Endothelial cell of umbilical vein (primary cell): ENCODE results near the gene ARHGEF7. TPM values are rescaled to one million over a fixed set of nuclear protein-coding genes. Genes with fewer than 3 reads are reported as not detected.

ENCODE experiments used
- BruUV-seq: library from RNA; stranded (reverse); fragments of 400-500 nt; replicated peaks from 2 replicates; lab custom pipeline; 2021; lab: Mats Ljungman, UMichigan
- CTCF ChIA-PET: fragments of 300-600, 350-600 bp; sonication (Branson Sonifier 250); formaldehyde crosslinking; loops from one replicate; lab custom pipeline; 2021; ENCODE audit warnings: antibody characterized with exemption, inconsistent platforms; lab: Charles Lee
- POLR2A ChIA-PET: fragments of 300-600, 350-600 bp; sonication (Branson Sonifier 250); formaldehyde crosslinking; loops from one replicate; lab custom pipeline; 2021; ENCODE audit warnings: antibody characterized with exemption, inconsistent platforms; lab: Charles Lee
- DNase-seq: peaks from one replicate; pipeline ENCODE4 v3.0.0-alpha.2; 2011; ENCODE audit warnings: low read depth, low spot score
- FAIRE-seq: peaks from 2 replicates; lab custom pipeline; 2011; peaks lifted over from hg19 to GRCh38; lab: Jason Lieb, UNC
- H2AFZ ChIP-seq: 2 replicates; pipeline ENCODE4 v1.6.0; 2012; ENCODE audit warnings: low read depth, low read length, control low read depth, inconsistent platforms
- H3K27ac ChIP-seq: 2 replicates; pipeline ENCODE4 v1.5.1; 2011; ENCODE audit warnings: low read depth, mild to moderate bottlenecking, control low read depth, low read length, moderate library complexity; ENCODE audit not compliant: insufficient read depth
- H3K27me3 ChIP-seq, 2 experiments: 2 replicates each; pipeline versions ENCODE4 v1.6.0 to v1.6.1; 2011; ENCODE audit warnings: low read length in 2 of 2, mixed read lengths in 1 of 2; ENCODE audit not compliant: control insufficient read depth in 2 of 2, insufficient read depth in 2 of 2
- H3K36me3 ChIP-seq, 2 experiments: 2 replicates in 1 of 2; 3 replicates in 1 of 2; pipeline ENCODE4 v1.5.1; 2011; ENCODE audit warnings: low read length in 2 of 2, mild to moderate bottlenecking in 1 of 2, moderate library complexity in 1 of 2; ENCODE audit not compliant: control insufficient read depth in 2 of 2, insufficient read depth in 2 of 2; ENCODE audit errors: extremely low read depth in 1 of 2
- H3K4me1 ChIP-seq: 3 replicates; pipeline ENCODE4 v1.5.1; 2011; ENCODE audit warnings: mild to moderate bottlenecking, low read length; ENCODE audit not compliant: control insufficient read depth, insufficient read depth; ENCODE audit errors: extremely low read depth
- H3K4me2 ChIP-seq: 2 replicates; pipeline ENCODE4 v1.6.1; 2011; ENCODE audit warnings: low read length, control low read depth, mixed read lengths; ENCODE audit not compliant: insufficient read depth
- H3K4me3 ChIP-seq, 3 experiments: fragments of 200-600 bp in 1 of 3; sonication (generic), shearing (Covaris generic) in 1 of 3; replicated peaks in 1 of 3; 2 replicates each; pipeline ENCODE4 v1.5.1; 2011 to 2016; ENCODE audit warnings: control low read depth in 3 of 3, low read length in 3 of 3, mild to moderate bottlenecking in 2 of 3, inconsistent platforms in 1 of 3, low read depth in 1 of 3, moderate library complexity in 1 of 3; ENCODE audit not compliant: insufficient read depth in 1 of 3
- H3K79me2 ChIP-seq: 2 replicates; pipeline ENCODE4 v1.6.0; 2012; ENCODE audit warnings: low read length, inconsistent platforms; ENCODE audit not compliant: control insufficient read depth, insufficient read depth
- H3K9ac ChIP-seq: replicated peaks from 2 replicates; pipeline ENCODE3; 2011; ENCODE audit warnings: low read length, control low read depth; ENCODE audit not compliant: insufficient read depth; ENCODE audit errors: extremely low read depth
- H3K9me1 ChIP-seq: replicated peaks from 3 replicates; pipeline ENCODE4 v1.6.0; 2011; ENCODE audit warnings: mild to moderate bottlenecking, low read length; ENCODE audit not compliant: control insufficient read depth, insufficient read depth; ENCODE audit errors: extremely low read depth
- H3K9me3 ChIP-seq: replicated peaks from 2 replicates; pipeline ENCODE4 v1.5.1; 2012; ENCODE audit warnings: low read length, inconsistent platforms; ENCODE audit not compliant: control insufficient read depth, insufficient read depth
- H4K20me1 ChIP-seq: replicated peaks from 2 replicates; pipeline ENCODE3; 2011; ENCODE audit warnings: mild to moderate bottlenecking, low read length; ENCODE audit not compliant: control insufficient read depth, insufficient read depth; ENCODE audit errors: extremely low read depth
- EZH2 ChIP-seq: IDR thresholded peaks from 2 replicates; pipeline ENCODE4 v1.6.1; 2012; ENCODE audit warnings: borderline replicate concordance, low read depth, mild to moderate bottlenecking, moderate library complexity, low read length, inconsistent platforms; ENCODE audit not compliant: severe bottlenecking
- FOS ChIP-seq: IDR thresholded peaks from 2 replicates; pipeline ENCODE4 v1.6.1; 2011; ENCODE audit warnings: mild to moderate bottlenecking, low read length, moderate library complexity, borderline replicate concordance; ENCODE audit not compliant: insufficient read depth
- GATA2 ChIP-seq: IDR thresholded peaks from 2 replicates; pipeline ENCODE4 v1.7.0; 2011; ENCODE audit warnings: low read depth, mild to moderate bottlenecking, moderate library complexity, mixed read lengths, low read length; ENCODE audit not compliant: insufficient read length, insufficient read depth
- JUN ChIP-seq: IDR thresholded peaks from 2 replicates; pipeline ENCODE4 v1.6.1; 2011; ENCODE audit warnings: borderline replicate concordance, low read depth; ENCODE audit not compliant: insufficient read length, insufficient read depth
- MYC ChIP-seq: IDR thresholded peaks from one replicate; pipeline ENCODE4 v1.6.1; 2011; ENCODE audit warnings: mild to moderate bottlenecking, low read depth, low read length
- POLR2A ChIP-seq: IDR thresholded peaks from 2 replicates; pipeline ENCODE4 v1.6.1; 2012; ENCODE audit warnings: low read depth, mild to moderate bottlenecking, control low read depth, low read length
- POLR2AphosphoS5 ChIP-seq: IDR thresholded peaks from 2 replicates; pipeline ENCODE4 v1.6.1; 2012; ENCODE audit warnings: low read depth, mild to moderate bottlenecking, control low read depth, low read length, moderate library complexity; ENCODE audit not compliant: insufficient read depth
- dilution Hi-C: fragments of 300-500 bp; cut with MboI; formaldehyde crosslinking; loops from one replicate; pipeline ENCODE4 v1.15.0; 2019; ENCODE audit warnings: low sequenced_read_pairs; ENCODE audit not compliant: extremely low pct_ligation_motif_present
- intact Hi-C: fragments of 100-400 bp; cut with micrococcal nuclease; formaldehyde crosslinking; loops from one replicate; pipeline ENCODE4 v1.10.0; 2022
- polyA plus RNA-seq, 4 experiments: library from polyadenylated mRNA; depleted of rRNA in 3 of 4; stranded (reverse) in 3 of 4; unstranded in 1 of 4; fragments of >200 nt; gene quantifications; 2 replicates each; pipeline versions ENCODE4 v1.2.1 to v1.2.3, GENCODE V29; 2011 to 2012; ENCODE audit warnings: missing spikeins in 1 of 4
- total RNA-seq: library from RNA; stranded (reverse); gene quantifications from 2 replicates; pipeline ENCODE4 v1.2.3, GENCODE V29; 2021
- TF ChIP-seq, protein P1 (sequence below), 2 donors: IDR thresholded peaks; 1 replicate in 1 of 2; 2 replicates in 1 of 2; pipeline ENCODE4 v1.5.1; 2011; ENCODE audit warnings: low read length in 2 of 2, mild to moderate bottlenecking in 2 of 2, moderate library complexity in 2 of 2, control low read depth in 1 of 2, inconsistent platforms in 1 of 2, low read depth in 1 of 2; ENCODE audit not compliant: insufficient read depth in 1 of 2; ENCODE audit errors: extremely low read depth in 1 of 2
- TF ChIP-seq, protein P2 (sequence below): IDR thresholded peaks from 2 replicates; pipeline ENCODE4 v1.6.1; 2011; ENCODE audit not compliant: insufficient read depth, insufficient read length

The ARHGEF7 gene
- total and polyA plus RNA-seq, 2 donors (not counting 3 experiments of a cell fraction or from before 2014, with no cell fraction given) = 94.9 to 155 TPM

GRCh38 chr13:111158136-111158805, 43.2 kb downstream of the ARHGEF7 start:
- dilution Hi-C loops (no loop called here), intact Hi-C loops (no loop called here)
- H3K27me3 ChIP-seq = no peaks in the 10 kb centered on the region
- H4K20me1 ChIP-seq = peaks cover 3% of the 10 kb centered on the region
- peaks cover 66% of the 10 kb centered on the region for H3K79me2 ChIP-seq
- H3K9ac ChIP-seq = no peak overlapping the region
- DNase-seq (no peak), FAIRE-seq (no peak)
- TF ChIP-seq GATA2 (no peak), JUN (no peak), MYC (no peak), FOS (no peak), EZH2 (no peak), POLR2A (no peak), POLR2AphosphoS5 (no peak)
- TF ChIP-seq, protein P1, sequence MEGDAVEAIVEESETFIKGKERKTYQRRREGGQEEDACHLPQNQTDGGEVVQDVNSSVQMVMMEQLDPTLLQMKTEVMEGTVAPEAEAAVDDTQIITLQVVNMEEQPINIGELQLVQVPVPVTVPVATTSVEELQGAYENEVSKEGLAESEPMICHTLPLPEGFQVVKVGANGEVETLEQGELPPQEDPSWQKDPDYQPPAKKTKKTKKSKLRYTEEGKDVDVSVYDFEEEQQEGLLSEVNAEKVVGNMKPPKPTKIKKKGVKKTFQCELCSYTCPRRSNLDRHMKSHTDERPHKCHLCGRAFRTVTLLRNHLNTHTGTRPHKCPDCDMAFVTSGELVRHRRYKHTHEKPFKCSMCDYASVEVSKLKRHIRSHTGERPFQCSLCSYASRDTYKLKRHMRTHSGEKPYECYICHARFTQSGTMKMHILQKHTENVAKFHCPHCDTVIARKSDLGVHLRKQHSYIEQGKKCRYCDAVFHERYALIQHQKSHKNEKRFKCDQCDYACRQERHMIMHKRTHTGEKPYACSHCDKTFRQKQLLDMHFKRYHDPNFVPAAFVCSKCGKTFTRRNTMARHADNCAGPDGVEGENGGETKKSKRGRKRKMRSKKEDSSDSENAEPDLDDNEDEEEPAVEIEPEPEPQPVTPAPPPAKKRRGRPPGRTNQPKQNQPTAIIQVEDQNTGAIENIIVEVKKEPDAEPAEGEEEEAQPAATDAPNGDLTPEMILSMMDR (IDR thresholded peaks at IDR 0.05; ENCODE audit: extremely low read depth in 1 of 2, insufficient read depth in 1 of 2, low read depth in 1 of 2, low read length in 2 of 2) = no peak
- TF ChIP-seq, protein P2, sequence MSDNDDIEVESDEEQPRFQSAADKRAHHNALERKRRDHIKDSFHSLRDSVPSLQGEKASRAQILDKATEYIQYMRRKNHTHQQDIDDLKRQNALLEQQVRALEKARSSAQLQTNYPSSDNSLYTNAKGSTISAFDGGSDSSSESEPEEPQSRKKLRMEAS = no peak
- H3K36me3 ChIP-seq = no peaks in the 10 kb centered on the region
- H3K4me3 ChIP-seq = no peak overlapping the region
- ChIA-PET POLR2A (interaction anchor here (0.9 kb wide), 1 partner anchor 45 kb away, joined by 3 read pairs; no protein-coding TSS in a partner anchor), CTCF (interaction anchor here (0.7 to 2.3 kb wide), 7 partner anchors 9 to 243 kb away, joined by 3 to 10 read pairs (median 4); no protein-coding TSS in a partner anchor)
- H3K4me1 ChIP-seq = peaks cover 12% of the 10 kb centered on the region
- H2AFZ ChIP-seq = no peak overlapping the region
- no peaks in the 10 kb centered on the region for H3K9me1 ChIP-seq
- no peaks in the 10 kb centered on the region for H3K9me3 ChIP-seq
- H3K4me2 ChIP-seq = no peak overlapping the region
- no peak overlapping the region for H3K27ac ChIP-seq
- no TSS peak for BruUV-seq
